ENCODE results near the gene SRRD. TPM values are rescaled to one million over a fixed set of nuclear protein-coding genes. Genes with fewer than 3 reads are reported as not detected.

The SRRD gene
- total RNA-seq, 3 donors from 2014 or later: 32.5 to 40.4 (median 40.2) TPM

GRCh38 chr22:26534171-26534855, 50.6 kb downstream of the SRRD start:
- Mint-ChIP-seq H3K9me3 (no peaks in the 10 kb centered on the region), H3K4me3 (no peak overlapping the region), H3K4me1 (ENCODE audit: low read depth) (peaks cover 17% of the 10 kb centered on the region), H3K36me3 (ENCODE audit: insufficient read depth) (peaks cover 31% of the 10 kb centered on the region), H3K27me3 (ENCODE audit: low read depth) (no peaks in the 10 kb centered on the region)
- DNase-seq: no peak
- no peak for ATAC-seq

GRCh38 chr22:26534874-26535602, 51.4 kb downstream of the SRRD start:
- DNase-seq: no peak
- Mint-ChIP-seq H3K9me3 (no peaks in the 10 kb centered on the region), H3K4me3 (no peak overlapping the region), H3K27me3 (ENCODE audit: low read depth) (no peaks in the 10 kb centered on the region), H3K36me3 (ENCODE audit: insufficient read depth) (peaks cover 30% of the 10 kb centered on the region), H3K4me1 (ENCODE audit: low read depth) (peaks cover 17% of the 10 kb centered on the region)
- ATAC-seq: no peak

GRCh38 chr22:26535603-26535908, 51.9 kb downstream of the SRRD start:
- H3K9me3 Mint-ChIP-seq: no peaks in the 10 kb centered on the region
- peaks cover 26% of the 10 kb centered on the region for H3K36me3 Mint-ChIP-seq (ENCODE audit: insufficient read depth)
- no peaks in the 10 kb centered on the region for H3K27me3 Mint-ChIP-seq (ENCODE audit: low read depth)

GRCh38 chr22:26536056-26536761, 52.5 kb downstream of the SRRD start:
- no peaks in the 10 kb centered on the region for H3K9me3 Mint-ChIP-seq
- H3K36me3 Mint-ChIP-seq (ENCODE audit: insufficient read depth): peaks cover 27% of the 10 kb centered on the region
- ATAC-seq (no peak), DNase-seq (no peak)
- H3K4me1 Mint-ChIP-seq (ENCODE audit: low read depth): peaks cover 16% of the 10 kb centered on the region
- H3K27me3 Mint-ChIP-seq (ENCODE audit: low read depth): no peaks in the 10 kb centered on the region
- H3K4me3 Mint-ChIP-seq: no peak overlapping the region

More at GRCh38 chr22:26535603-26535908, 51.9 kb downstream of the SRRD start:
- peaks cover 17% of the 10 kb centered on the region for H3K4me1 Mint-ChIP-seq (ENCODE audit: low read depth)
- DNase-seq (no peak), ATAC-seq (no peak)
- H3K4me3 Mint-ChIP-seq: no peak overlapping the region

- DNase-seq: no peak
- Mint-ChIP-seq H3K9me3 (no peaks in the 10 kb centered on the region), H3K4me1 (ENCODE audit: low read depth) (peaks cover 15% of the 10 kb centered on the region), H3K4me3 (no peak overlapping the region), H3K36me3 (ENCODE audit: insufficient read depth) (peaks cover 26% of the 10 kb centered on the region), H3K27me3 (ENCODE audit: low read depth) (no peaks in the 10 kb centered on the region)
- no peak for ATAC-seq
These were observed 53.1 kb downstream of the SRRD start for GRCh38 chr22:26536762-26537134.

GRCh38 chr22:26540119-26540518, 56.4 kb downstream of the SRRD start:
- Mint-ChIP-seq H3K36me3 (ENCODE audit: insufficient read depth) (peaks cover 26% of the 10 kb centered on the region), H3K4me1 (ENCODE audit: low read depth) (peaks cover 19% of the 10 kb centered on the region), H3K27me3 (ENCODE audit: low read depth) (no peaks in the 10 kb centered on the region), H3K9me3 (no peaks in the 10 kb centered on the region), H3K4me3 (no peak overlapping the region)
- ATAC-seq (no peak), DNase-seq (no peak)

- no peaks in the 10 kb centered on the region for H3K27me3 Mint-ChIP-seq (ENCODE audit: low read depth)
- DNase-seq (no peak), ATAC-seq (no peak)
- no peaks in the 10 kb centered on the region for H3K9me3 Mint-ChIP-seq
- H3K4me1 Mint-ChIP-seq (ENCODE audit: low read depth): peaks cover 11% of the 10 kb centered on the region
- no peak overlapping the region for H3K4me3 Mint-ChIP-seq
- peaks cover 26% of the 10 kb centered on the region for H3K36me3 Mint-ChIP-seq (ENCODE audit: insufficient read depth)
These were observed 57.6 kb downstream of the SRRD start for GRCh38 chr22:26541167-26541819.

GRCh38 chr22:26542831-26543230, 59.2 kb downstream of the SRRD start:
- Mint-ChIP-seq H3K9me3 (no peaks in the 10 kb centered on the region), H3K4me1 (ENCODE audit: low read depth) (peaks cover 25% of the 10 kb centered on the region), H3K4me3 (no peak overlapping the region), H3K36me3 (ENCODE audit: insufficient read depth) (peaks cover 22% of the 10 kb centered on the region), H3K27me3 (ENCODE audit: low read depth) (no peaks in the 10 kb centered on the region)
- DNase-seq (no peak), ATAC-seq (no peak)

Other genes with a start within 250 kb of the SRRD start
- 10 to 100 TPM in 1 of 3 donors, 1 to 10 TPM in 2; 8.2 to 10.4 (median 8.9) TPM for gene ASPHD2, start 54.6 kb upstream of the SRRD start, total RNA-seq
- 10 to 100 TPM; 30.8 to 34.1 (median 33.8) TPM for gene HPS4, start 94 bp upstream of the SRRD start, total RNA-seq
- gene TFIP11, start 28.6 kb downstream of the SRRD start, total RNA-seq: 10 to 100 TPM; 52.4 to 68.5 (median 61.0) TPM
- gene TPST2, start 106.3 kb downstream of the SRRD start, total RNA-seq: 10 to 100 TPM; 32.5 to 45.4 (median 38.8) TPM
- not detected for gene CRYBB1, start 134.2 kb downstream of the SRRD start, total RNA-seq
- not detected for gene CRYBA4, start 138.1 kb downstream of the SRRD start, total RNA-seq
- 10 to 100 TPM in 1 of 3 donors, 1 to 10 TPM in 2; 3.4 to 11.4 (median 9.8) TPM for gene MIAT, start 173.7 kb downstream of the SRRD start, total RNA-seq